Epithelial cell of proximal tubule (primary cell): ENCODE results near the gene XPNPEP1. TPM values are rescaled to one million over a fixed set of nuclear protein-coding genes. Genes with fewer than 3 reads are reported as not detected.

Experiments
- DNase-seq: peaks from one replicate; pipeline ENCODE4 v3.0.0-alpha.2; 2011; ENCODE audit warnings: low read depth
- H3K4me3 ChIP-seq: 2 replicates; pipeline ENCODE4 v1.5.1; 2011; ENCODE audit warnings: low read depth, mild to moderate bottlenecking, low read length
- total RNA-seq: library from RNA; depleted of rRNA; stranded (reverse); fragments of >200 nt; gene quantifications from 2 replicates; pipeline ENCODE4 v1.2.3, GENCODE V29; 2015
- TF ChIP-seq, protein P1 (sequence below): conservative IDR thresholded peaks from 2 replicates; pipeline ENCODE4 v1.5.1; 2012; ENCODE audit warnings: low read depth, mild to moderate bottlenecking, low read length

Gene XPNPEP1
- total RNA-seq, 1 donor from 2014 or later = 191 TPM

DNA sequence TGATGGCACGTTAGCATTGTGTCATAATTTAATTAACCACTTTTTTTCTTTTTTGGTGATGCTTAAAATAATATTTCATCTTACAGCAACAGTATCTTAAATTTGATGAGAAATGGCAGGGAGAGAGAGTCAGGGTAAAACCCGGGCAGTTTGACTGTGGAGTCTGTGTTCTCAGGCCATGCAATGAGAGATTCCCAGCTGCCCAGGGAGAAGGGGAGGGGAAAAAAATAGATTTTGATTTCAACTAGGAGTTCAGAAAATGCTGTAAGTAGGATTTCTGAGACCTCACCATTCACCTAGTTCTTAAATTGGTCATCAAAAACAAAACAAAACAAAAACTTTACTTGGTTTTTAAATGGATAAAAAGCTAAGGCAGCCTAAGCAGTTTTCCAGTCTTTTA lies 37.4 kb upstream of the XPNPEP1 start:
- H3K4me3 ChIP-seq = no peak overlapping the region
- TF ChIP-seq, protein P1, sequence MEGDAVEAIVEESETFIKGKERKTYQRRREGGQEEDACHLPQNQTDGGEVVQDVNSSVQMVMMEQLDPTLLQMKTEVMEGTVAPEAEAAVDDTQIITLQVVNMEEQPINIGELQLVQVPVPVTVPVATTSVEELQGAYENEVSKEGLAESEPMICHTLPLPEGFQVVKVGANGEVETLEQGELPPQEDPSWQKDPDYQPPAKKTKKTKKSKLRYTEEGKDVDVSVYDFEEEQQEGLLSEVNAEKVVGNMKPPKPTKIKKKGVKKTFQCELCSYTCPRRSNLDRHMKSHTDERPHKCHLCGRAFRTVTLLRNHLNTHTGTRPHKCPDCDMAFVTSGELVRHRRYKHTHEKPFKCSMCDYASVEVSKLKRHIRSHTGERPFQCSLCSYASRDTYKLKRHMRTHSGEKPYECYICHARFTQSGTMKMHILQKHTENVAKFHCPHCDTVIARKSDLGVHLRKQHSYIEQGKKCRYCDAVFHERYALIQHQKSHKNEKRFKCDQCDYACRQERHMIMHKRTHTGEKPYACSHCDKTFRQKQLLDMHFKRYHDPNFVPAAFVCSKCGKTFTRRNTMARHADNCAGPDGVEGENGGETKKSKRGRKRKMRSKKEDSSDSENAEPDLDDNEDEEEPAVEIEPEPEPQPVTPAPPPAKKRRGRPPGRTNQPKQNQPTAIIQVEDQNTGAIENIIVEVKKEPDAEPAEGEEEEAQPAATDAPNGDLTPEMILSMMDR = no peak
- no peak for DNase-seq

DNA sequence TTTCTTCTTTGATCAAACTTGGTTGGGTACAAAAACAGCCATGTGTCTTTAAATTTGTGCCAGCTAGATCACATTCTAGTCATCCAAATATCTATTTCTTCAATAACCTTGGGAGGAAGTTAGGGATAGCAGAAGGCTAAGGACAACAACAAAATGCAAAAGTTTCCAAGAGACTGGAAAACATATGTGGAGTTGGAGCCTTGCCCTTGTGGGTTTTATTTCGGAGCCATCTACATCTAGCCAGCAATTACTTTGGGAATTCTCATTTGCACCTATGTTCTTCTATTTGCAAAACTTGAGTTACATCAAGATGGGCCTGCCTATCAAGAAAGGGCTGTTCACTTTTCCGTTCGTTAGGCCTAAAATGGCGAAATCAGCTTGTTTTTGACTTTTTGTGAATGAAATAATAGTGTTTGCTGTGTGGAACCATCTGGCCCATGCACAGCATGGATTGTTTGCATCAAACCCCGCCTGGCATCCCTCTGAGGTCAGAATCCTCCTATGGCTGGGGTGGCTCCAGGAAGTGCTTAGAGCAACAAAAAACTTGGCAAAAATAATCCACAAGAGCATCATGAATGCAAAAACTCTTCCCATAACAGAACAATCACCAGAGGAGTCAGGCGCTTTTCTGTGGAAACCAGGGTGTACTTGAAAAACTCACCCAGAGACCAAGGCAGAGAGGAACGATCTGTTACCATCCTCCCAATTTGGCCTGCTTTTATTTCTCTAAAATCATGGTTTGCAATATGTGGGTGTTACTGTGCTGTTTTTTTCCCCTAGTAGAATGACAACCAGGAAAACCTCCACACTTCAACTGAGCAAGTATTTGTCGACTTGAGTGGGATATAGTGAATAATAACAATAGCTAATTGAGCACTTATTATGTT lies 36.2 kb upstream of the XPNPEP1 start:
- DNase-seq = no peak
- TF ChIP-seq, protein P1 = no peak
- H3K4me3 ChIP-seq = no peak overlapping the region

DNA sequence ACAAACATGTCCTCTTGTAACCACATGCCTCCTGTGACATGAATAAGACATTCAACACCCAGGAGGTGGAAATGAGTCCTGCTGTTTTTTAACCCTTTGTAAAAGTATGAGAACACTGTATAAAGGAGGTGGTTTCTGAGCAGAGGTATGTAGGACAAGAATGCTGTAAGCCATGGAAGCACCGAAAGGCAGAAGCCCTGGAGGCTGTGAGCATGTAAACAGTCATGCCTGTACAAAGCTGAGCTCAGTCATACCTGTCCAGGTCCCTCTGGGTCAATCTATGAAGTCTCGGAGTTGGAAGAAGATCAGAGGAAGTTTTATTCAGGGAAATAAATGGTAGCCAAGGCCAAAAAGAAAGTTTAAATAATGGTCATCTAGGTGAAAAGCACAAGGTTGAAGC lies 34.7 kb upstream of the XPNPEP1 start:
- no peak overlapping the region for H3K4me3 ChIP-seq
- DNase-seq = no peak
- TF ChIP-seq, protein P1 = no peak

DNA sequence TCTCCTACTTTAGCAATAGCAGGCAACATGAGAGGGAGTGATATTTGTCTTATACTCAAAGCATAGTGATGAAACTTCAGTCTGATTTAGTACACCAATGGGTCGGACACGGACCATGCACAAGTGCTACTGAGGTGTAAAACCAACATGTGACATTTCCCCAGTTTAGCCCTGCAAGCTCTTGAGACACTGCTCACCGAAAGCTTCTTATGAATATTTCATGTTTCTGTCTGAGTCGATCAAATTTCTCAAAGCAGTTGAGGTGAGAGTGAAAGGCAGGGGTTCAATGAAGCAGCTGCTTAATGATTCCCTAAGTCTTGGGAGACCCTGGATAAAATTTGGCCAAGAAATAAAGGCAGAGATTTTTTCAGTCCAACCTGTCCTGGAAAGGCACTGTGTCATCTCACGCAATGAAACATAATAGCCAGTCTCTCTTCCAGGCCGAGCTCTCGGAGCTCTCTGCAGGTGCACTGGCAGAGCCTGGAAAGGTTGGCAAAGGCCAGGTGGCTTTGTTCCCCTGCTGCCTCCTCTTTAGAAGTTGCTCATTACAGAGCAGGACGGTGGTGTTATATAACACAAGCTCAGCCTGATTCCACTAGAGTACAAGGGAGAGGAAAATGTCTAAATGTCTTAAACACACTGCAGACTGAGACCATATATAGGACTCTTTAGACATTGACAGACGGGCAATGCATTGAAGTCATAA lies 33.9 kb upstream of the XPNPEP1 start:
- TF ChIP-seq, protein P1 = no peak
- DNase-seq = no peak
- H3K4me3 ChIP-seq = no peak overlapping the region

DNA sequence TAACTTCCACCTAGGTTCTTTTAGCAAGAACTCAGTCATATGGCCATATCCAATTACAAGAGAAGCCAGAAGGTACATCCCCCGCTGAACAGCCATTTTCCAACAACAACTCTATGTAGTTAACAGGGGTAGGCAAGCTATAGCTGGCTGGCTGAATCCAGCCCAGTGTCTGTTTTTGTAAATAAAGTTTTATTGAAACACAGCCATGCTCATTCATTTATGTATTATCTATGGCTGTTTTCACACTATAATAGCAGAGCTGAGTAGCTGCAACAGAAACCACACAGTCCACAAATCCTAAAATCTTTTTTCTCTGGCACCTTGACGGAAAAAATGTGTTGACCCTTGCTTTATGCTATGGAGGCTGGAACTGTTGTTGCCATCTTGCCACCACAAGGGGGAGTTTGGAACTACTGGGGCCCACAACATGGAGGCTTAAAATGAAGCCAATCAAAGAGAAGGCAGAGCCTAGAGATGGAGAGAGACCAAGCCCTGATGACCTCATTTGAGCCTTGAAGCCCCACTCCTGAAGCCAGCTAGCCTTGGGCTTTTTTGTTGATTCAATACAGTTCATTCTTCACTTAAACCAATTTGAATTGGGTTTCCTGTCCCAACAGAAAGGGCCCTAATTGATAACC lies 33.3 kb upstream of the XPNPEP1 start:
- H3K4me3 ChIP-seq = no peak overlapping the region
- no peak for DNase-seq
- TF ChIP-seq, protein P1 = peak; percentile 77

DNA sequence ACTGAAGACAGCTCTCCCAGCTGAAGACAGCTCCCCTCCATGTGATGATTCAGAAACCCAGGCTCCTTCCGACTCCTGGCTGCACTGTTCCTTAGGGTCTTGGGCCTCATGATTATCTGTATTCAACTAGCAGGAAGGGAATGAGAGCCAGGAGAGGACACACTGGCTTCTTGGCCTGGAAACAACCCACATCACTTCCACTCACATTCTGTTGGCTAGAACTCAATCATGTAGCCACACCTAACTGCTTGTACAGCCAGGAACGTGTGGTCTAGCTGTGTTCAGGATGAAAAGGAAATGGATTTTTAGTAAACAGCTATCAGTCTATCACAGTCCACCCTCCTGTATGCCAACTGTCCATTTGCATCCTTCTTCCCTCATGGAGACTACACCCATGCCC lies 30.5 kb upstream of the XPNPEP1 start:
- DNase-seq = no peak
- no peak overlapping the region for H3K4me3 ChIP-seq
- TF ChIP-seq, protein P1 = no peak
